DND-41 (cell line): Measurements from ENCODE around the gene TMA7.

Source experiments
- ATAC-seq: fragments of 200-7000 bp; cut with Tn5 transposase; 3 replicates; pipeline ENCODE4 v1.9.1; 2021; ENCODE audit warnings: low read depth; ENCODE audit not compliant: insufficient read depth
- DNase-seq: peaks from one replicate; pipeline ENCODE4 v3.0.0-alpha.2; 2020
- H2AFZ ChIP-seq: 2 replicates; pipeline ENCODE4 v1.6.0; 2012; ENCODE audit warnings: low read depth, low read length
- H3K27ac ChIP-seq: 2 replicates; pipeline ENCODE4 v1.5.1; 2012; ENCODE audit warnings: low read length, inconsistent platforms
- H3K27me3 ChIP-seq: fragments of 200-600 bp; sonication (generic); 2 replicates; pipeline ENCODE4 v1.6.0; 2012; ENCODE audit warnings: low read length, mild to moderate bottlenecking, inconsistent platforms; ENCODE audit not compliant: insufficient read depth, poor library complexity
- H3K36me3 ChIP-seq: 2 replicates; pipeline ENCODE4 v1.5.1; 2012; ENCODE audit warnings: low read length, inconsistent platforms; ENCODE audit not compliant: insufficient read depth
- H3K4me1 ChIP-seq: 2 replicates; pipeline ENCODE4 v1.5.1; 2012; ENCODE audit warnings: mild to moderate bottlenecking, low read length; ENCODE audit not compliant: insufficient read depth
- H3K4me2 ChIP-seq: 2 replicates; pipeline ENCODE4 v1.6.0; 2012; ENCODE audit warnings: mild to moderate bottlenecking, moderate library complexity, low read length, inconsistent platforms; ENCODE audit not compliant: insufficient read depth
- H3K4me3 ChIP-seq, 2 experiments: fragments of 200-600 bp in 1 of 2; shearing (Covaris generic) in 1 of 2; 2 replicates each; pipeline ENCODE4 v1.5.1; 2012 to 2016; ENCODE audit warnings: inconsistent platforms in 2 of 2, low read length in 2 of 2, mild to moderate bottlenecking in 2 of 2, low read depth in 1 of 2, moderate library complexity in 1 of 2
- H3K79me2 ChIP-seq: 2 replicates; pipeline ENCODE4 v1.6.0; 2012; ENCODE audit warnings: low read length, inconsistent platforms; ENCODE audit not compliant: insufficient read depth
- H3K9ac ChIP-seq: 2 replicates; pipeline ENCODE4 v1.6.0; 2012; ENCODE audit warnings: low read depth, mild to moderate bottlenecking, inconsistent platforms, low read length, moderate library complexity
- H3K9me3 ChIP-seq: 2 replicates; pipeline ENCODE4 v1.5.1; 2012; ENCODE audit warnings: low read length, moderate library complexity, mild to moderate bottlenecking, inconsistent platforms; ENCODE audit not compliant: insufficient read depth, severe bottlenecking
- H4K20me1 ChIP-seq: 2 replicates; pipeline ENCODE4 v1.6.0; 2012; ENCODE audit warnings: low read length; ENCODE audit not compliant: insufficient read depth
- CTCF ChIP-seq: IDR thresholded peaks from 2 replicates; pipeline ENCODE4 v1.5.1; 2012; ENCODE audit warnings: borderline replicate concordance, low read length, moderate library complexity, mild to moderate bottlenecking; ENCODE audit not compliant: poor library complexity, severe bottlenecking; ENCODE audit errors: extremely low read depth
- EZH2 ChIP-seq: IDR thresholded peaks from 3 replicates; pipeline ENCODE4 v1.6.1; 2012; ENCODE audit warnings: borderline replicate concordance, low read depth, mild to moderate bottlenecking, moderate library complexity, low read length, inconsistent platforms; ENCODE audit not compliant: severe bottlenecking

TMA7 gene

GRCh38 chr3:48417529-48418108 is 22.4 kb upstream of the TMA7 start:
- TF ChIP-seq CTCF (no peak), EZH2 (no peak)
- Histone ChIP-seq H3K4me1 (no peaks in the 10 kb centered on the region), H3K9me3 (no peaks in the 10 kb centered on the region), H3K79me2 (no peaks in the 10 kb centered on the region), H3K4me2 (no peak overlapping the region), H2AFZ (no peak overlapping the region), H3K4me3 (no peak overlapping the region), H4K20me1 (0 out of 2 replicates have a peak, but pooled peaks cover 2% of the 10 kb centered on the region), H3K36me3 (no peaks in the 10 kb centered on the region), H3K9ac (no peak overlapping the region), H3K27me3 (no peaks in the 10 kb centered on the region), H3K27ac (no peak overlapping the region)
- DNase-seq (no peak), ATAC-seq (no peak)

- DNase-seq (no peak), ATAC-seq (no peak)
- Histone ChIP-seq H3K27me3 (no peaks in the 10 kb centered on the region), H3K9ac (no peak overlapping the region), H3K9me3 (no peaks in the 10 kb centered on the region), H2AFZ (no peak overlapping the region), H3K4me1 (no peaks in the 10 kb centered on the region), H3K27ac (no peak overlapping the region), H3K36me3 (no peaks in the 10 kb centered on the region), H3K4me2 (no peak overlapping the region), H3K4me3 (no peak overlapping the region), H3K79me2 (no peaks in the 10 kb centered on the region), H4K20me1 (0 out of 2 replicates have a peak, but pooled peaks cover 2% of the 10 kb centered on the region)
- no peak for TF ChIP-seq CTCF
- TF ChIP-seq EZH2, result no peak
These were observed 21.9 kb upstream of the TMA7 start for GRCh38 chr3:48418140-48418539.

GRCh38 chr3:48418651-48419050 is 21.4 kb upstream of the TMA7 start:
- ATAC-seq (no peak), DNase-seq (no peak)
- Histone ChIP-seq H3K9me3 (no peaks in the 10 kb centered on the region), H4K20me1 (0 out of 2 replicates have a peak, but pooled peaks cover 4% of the 10 kb centered on the region), H3K9ac (no peak overlapping the region), H3K4me2 (no peak overlapping the region), H3K27ac (no peak overlapping the region), H3K36me3 (no peaks in the 10 kb centered on the region), H2AFZ (no peak overlapping the region), H3K4me1 (no peaks in the 10 kb centered on the region), H3K79me2 (no peaks in the 10 kb centered on the region), H3K4me3 (no peak overlapping the region), H3K27me3 (no peaks in the 10 kb centered on the region)
- TF ChIP-seq EZH2, result no peak
- no peak for TF ChIP-seq CTCF

- Histone ChIP-seq H3K9ac (no peak overlapping the region), H3K27me3 (no peaks in the 10 kb centered on the region), H3K9me3 (no peaks in the 10 kb centered on the region), H3K36me3 (no peaks in the 10 kb centered on the region), H3K79me2 (no peaks in the 10 kb centered on the region), H3K4me3 (no peak overlapping the region), H3K4me1 (no peaks in the 10 kb centered on the region), H3K4me2 (no peak overlapping the region), H2AFZ (no peak overlapping the region), H4K20me1 (0 out of 2 replicates have a peak, but pooled peaks cover 4% of the 10 kb centered on the region), H3K27ac (no peak overlapping the region)
- DNase-seq, result no peak
- TF ChIP-seq CTCF (no peak), EZH2 (no peak)
- ATAC-seq, result no peak
These were observed 20.9 kb upstream of the TMA7 start for GRCh38 chr3:48419149-48419548.
